GM18517 (cell line): ENCODE results near the gene ASB4.
"Not testable (repeated sequence)": the region's sequence is repeated elsewhere in the genome, so short reads cannot be mapped to it uniquely, and the experiment has no call there.

ENCODE experiments used
- ATAC-seq: cut with Tn5 transposase; IDR thresholded peaks from one replicate; pipeline ENCODE4 v1.9.1; 2021; ENCODE audit warnings: mild to moderate bottlenecking, moderate library complexity; ENCODE audit not compliant: unreplicated experiment

The ASB4 gene

DNA sequence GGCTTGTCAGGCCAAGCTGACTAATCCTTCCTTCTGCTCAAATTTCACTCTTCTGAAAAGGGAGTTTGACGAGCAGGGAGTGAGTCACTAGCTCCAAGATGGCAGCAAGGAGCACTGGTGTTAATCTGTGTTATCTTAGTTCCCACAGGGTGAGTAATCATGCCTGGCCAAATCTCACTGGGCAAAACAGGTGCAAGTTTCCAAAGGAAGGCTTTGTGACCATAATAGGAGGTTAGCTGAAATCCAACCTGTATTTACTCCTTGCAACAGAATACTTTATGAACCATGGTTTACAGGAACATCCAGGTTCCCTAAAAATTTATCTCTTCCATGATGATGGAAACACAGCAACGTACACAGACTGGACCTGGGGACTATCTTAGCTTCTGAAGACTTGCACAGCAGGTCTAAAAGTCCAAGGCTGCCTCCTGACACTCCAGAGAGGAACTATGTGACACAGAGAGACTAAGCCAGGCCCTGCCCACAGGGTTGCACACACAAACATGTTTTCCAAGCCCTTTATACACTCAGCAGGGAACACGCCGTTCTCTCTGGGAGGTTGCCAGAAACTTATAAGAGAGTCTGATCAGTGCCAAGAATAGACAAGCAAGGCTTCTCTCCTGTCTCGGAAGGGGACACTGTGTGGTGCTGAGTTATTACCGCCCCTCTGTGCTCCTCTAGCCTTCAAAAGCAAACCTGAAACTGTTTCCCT is 64.2 kb downstream of the ASB4 start:
- ATAC-seq, result no peak

DNA sequence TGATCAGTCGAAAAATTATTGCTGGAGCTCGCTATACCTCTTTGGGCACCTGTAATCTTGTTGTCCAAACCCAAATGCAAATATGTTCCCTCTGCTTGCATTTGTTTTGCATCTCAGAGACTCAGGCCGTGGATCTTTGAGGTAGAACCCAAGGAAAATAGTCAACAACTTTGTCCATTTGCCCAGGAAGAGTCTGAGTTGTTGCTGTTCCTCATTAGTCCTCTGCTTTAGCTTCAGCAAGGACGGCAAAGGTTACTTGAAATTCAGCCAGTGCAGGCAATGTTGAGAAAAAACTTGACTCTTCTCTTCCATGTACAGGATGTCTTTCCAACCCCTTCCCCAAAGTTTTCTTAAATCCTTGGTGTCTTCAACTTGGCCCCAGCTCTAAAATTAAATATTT is 64.8 kb downstream of the ASB4 start:
- no peak for ATAC-seq

DNA sequence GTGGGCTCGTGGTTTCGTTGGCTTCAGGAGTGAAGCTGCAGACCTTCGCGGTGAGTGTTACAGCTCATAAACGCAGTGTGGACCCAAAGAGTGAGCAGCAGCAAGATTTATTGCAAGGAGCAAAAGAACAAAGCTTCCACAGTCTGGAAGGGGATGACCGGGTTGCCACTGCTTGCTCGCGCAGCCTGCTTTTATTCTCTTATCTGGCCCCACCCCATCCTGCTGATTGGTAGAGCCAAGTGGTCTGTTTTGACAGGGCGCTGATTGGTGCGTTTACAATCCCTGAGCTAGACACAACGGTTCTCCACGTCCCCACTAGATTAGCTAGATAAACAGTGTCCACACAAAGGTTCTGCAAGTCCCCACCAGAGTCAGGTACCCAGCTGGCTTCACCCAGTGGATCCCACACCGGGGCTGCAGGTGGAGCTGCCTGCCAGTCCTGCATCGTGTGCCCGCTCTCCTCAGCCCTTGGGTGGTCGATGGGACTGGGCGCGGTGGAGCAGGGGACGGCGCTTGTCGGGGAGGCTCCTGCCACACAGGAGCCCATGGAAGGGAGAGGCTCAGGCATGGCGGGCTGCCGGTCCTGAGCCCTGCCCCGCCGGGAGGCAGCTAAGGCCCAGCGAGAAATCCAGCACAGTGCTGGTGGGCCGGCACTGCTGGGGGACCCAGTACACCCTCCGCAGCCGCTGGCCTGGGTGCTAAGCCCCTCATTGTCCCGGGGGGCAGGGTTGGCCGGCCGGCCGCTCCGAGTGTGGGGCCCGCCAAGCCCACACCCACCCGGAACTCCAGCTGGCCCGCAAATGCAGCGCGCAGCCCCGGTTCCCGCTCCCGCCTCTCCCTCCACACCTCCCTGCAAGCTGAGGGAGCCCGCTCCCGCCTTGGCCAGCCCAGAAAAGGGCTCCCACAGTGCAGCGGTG is 66.5 kb downstream of the ASB4 start:
- ATAC-seq, result not testable (repeated sequence)

DNA sequence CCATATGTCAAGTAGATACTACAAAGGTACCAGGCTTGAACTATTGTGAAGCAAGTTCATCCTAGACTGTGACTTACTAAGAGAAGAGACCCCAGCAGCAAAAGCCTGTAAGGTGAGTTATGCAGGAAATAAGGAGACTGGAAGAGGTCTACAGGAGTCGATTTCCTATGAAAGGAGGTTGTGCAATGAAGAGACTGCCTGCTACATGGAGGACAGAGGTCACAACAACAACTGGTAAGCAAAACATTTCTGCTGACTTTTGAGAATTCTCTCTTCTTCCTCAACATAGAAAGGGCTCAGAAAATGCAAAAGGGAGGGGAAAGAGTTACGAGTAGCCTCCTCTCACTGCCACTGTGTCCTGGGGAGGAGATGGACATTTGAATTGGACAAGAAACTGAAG is 68.2 kb downstream of the ASB4 start:
- ATAC-seq, result no peak

DNA sequence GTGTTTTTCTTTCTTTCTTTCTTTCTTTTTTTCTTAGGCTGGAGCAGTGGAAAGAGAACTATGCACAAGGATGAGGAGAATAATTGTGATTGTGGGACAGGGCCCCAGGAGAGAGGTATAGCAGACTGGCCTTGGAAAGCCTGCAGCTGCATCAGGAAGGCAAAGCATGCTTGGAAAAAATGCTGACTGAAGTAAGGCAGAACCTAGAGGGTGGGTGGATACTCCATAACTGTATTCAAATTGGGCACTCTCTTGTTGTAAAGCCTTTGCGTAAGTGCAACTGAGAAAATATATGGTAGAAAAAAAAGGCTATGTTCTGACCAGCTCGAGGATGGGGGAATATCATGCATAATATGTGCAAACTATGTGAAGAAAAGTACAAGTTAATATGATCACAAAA is 71.0 kb downstream of the ASB4 start:
- ATAC-seq, result no peak

DNA sequence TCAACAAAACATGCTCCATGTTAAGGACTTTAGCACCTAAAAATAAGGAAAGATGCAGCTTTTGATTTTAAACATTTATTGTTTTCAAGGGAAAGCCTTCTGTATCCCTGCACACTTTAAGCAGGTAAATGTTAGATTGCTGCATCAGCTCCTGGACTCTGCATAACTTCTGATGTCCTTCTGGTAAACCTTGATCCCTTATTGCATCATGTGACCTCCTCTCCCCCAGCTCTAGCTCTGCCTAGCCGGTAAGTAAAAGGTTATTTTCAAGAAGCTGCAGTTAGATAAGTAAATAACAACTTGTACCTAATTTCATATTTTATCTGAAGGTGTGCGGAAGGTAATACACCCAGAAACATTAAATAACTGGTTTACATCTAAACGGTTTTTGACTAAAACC is 73.1 kb downstream of the ASB4 start:
- ATAC-seq, result no peak

DNA sequence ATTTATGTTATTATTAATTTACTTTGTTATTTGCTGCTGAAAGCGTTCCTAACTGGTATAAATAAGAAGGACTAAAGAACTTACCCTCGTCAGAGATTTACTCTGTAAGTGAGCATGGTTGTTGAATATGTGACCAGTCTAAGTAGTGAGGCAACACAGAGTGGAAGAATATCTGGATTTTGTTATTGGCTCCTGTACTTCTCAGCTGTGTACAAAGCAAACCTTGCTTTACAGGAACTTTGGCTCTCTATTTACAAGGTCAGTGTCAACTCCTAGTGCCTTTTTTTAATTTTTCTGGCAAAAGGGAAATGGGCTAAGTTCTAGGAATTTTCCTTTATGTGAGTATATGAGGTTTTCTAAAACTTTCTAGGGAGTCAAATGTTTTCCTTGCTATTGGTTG is 74.9 kb downstream of the ASB4 start:
- no peak for ATAC-seq

DNA sequence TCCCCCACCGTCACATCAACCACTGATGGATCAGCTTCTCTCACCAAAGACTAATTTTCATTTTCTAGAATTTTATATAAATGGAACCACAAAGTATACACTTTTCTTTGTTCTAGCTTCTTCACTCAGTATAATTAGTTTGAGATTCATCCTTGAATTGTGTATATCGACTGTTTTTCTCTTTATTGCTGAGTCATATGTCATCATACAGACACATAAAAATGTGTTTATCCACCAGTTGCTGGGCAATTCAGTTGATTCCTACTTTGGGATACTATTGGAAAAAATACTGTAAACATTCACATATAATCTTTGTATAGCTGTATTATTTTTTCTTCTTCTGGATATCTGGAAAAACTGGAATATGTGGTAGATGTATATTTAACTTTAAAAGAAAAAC is 84.0 kb downstream of the ASB4 start:
- ATAC-seq, result no peak

DNA sequence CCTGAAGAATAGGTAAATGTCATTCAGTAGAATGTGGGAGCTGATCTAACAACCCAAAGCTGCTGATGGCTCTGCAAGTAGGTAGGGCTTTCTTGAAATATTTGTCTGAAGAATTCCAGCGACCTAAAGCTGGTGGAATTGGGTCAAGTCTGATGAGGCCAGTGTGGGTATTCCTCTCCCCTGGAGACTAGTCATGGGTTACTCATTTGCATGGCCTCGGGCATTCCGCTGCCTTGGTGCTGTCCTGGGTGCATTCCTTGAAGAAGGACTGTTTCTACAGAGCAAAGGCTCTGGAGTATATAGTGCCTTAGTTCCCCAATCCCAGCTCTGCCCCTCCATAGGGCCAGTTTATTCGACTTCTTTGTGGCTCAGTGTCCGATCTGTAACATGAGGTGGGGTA is 91.4 kb downstream of the ASB4 start:
- no peak for ATAC-seq

DNA sequence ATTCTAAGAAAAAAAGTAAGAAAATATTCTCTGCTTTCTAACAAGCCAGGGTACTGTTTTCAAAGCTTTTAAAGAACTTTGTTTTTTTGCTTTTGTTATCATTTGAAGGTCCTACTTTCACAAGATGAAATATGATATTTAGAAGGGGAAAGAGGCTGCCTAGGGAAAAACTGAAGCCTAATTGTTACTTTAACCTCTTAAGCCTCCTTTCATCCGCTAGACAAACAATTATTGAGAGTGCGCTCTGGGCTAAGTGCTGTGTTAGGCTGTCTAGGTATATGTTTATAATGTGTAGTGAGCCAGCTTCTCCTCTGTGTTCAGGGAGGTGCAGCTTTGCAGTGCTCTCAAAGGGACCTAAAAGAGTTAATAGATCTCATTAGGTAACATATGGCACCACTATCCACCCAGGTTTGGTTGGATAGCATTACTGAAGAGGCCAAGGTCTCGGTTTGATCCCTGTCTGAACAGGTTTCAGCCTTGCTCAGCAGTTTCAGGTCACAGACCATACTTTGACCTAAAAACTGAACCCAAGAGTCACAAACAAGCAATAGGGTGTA is 92.6 kb downstream of the ASB4 start:
- ATAC-seq, result no peak

DNA sequence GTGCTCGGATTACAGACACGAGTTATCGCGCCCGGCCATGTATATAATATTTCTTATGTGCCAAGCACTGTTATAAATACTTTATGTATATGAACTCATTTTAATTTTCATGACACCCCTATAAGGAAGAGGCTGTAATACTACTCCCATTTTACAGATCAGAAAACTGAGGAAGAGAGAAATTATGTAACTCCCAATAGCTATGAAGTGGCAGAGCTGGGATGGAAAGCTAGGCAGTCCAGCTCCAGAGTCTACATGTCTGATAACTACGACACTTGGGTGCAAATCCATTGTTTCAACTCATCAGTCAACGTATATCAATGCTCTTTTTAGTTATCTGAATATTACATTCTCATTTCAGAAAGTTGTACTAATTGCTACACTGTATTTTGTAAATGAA is 93.6 kb downstream of the ASB4 start:
- no peak for ATAC-seq

DNA sequence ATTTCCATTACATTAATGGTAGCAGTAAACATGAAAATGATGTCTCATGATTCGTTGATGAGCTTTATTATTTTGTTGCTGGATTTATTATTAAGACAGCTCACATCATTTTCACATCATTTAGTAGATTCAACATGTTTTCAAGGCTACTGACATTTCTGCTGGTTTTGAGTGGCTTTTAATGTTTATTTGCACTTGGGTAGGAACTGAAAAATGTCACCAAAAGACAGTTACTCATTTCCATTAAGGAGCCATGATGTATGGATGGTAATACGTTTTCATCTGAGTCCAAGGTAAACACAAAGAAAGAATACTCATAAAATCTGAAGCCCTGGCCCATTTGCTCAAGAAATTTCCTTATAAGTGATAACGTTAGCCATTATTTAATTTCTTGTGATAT is 95.7 kb downstream of the ASB4 start:
- ATAC-seq, result no peak

DNA sequence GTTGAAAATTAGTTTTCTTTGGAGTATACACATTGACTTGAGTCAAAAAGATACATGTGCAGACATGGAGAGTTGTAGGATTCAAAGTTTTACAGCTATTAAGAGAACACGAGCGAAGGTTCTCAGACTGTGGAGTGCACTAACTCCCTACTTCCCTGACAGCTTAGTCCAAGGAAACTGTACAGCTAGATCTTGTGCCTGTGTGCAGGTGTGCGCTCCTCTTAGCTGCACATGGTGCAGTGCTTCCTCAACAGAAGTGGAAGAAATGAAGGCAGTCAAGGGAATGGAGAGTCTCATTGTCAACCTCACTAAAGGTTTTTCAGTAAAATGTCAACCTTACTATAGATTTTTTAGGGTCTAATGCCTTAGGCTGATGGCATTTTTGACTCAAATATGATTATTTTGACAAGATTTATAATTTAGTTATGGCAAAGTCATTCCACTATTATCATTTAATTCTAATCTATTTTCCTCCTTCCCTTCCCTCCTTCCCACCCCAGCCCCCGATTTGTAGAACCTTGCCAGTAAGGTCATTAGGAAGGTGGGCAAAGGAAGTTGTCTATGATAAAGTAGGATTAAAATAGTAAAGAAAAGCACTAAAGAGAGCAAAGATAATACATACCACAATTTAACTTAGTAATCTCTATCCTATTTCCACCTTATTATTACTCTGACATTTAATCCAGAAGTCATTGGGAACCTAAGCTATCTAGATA is 97.0 kb downstream of the ASB4 start:
- no peak for ATAC-seq

DNA sequence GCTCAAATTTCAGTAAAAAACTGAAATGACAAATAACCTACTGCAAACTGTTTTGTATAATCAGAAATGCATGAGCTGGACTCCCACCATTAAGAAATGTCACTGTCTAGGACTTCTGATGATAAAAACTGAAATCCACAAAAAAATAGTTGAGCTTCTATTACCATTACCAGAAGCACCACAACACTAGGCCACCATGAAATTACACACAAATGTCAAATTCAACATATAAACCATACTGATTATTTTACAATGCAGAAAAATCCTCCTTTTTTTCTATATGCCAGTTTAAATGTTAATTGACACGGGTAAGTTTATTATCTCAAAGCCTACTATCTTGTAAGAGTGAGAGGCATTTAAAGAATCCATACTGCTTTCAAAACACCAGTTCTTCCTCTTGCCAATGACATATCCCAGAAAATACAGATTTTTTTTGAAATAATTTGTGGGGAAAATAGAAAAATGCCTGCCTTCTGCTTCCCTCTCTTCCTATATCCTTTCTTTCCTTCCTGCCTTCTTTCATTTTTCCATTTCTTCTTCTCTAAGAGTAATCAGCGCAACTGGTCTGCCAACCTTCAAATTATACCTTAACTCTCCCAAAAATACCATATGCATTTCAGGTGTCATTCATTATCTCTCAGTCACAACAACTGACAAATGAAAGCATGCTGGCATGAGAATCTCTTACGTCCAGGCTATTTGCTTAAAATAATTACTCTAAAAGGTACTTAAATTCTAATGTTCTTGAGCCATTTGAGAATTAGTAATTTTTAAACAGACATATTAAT is 98.3 kb downstream of the ASB4 start:
- ATAC-seq, result no peak

DNA sequence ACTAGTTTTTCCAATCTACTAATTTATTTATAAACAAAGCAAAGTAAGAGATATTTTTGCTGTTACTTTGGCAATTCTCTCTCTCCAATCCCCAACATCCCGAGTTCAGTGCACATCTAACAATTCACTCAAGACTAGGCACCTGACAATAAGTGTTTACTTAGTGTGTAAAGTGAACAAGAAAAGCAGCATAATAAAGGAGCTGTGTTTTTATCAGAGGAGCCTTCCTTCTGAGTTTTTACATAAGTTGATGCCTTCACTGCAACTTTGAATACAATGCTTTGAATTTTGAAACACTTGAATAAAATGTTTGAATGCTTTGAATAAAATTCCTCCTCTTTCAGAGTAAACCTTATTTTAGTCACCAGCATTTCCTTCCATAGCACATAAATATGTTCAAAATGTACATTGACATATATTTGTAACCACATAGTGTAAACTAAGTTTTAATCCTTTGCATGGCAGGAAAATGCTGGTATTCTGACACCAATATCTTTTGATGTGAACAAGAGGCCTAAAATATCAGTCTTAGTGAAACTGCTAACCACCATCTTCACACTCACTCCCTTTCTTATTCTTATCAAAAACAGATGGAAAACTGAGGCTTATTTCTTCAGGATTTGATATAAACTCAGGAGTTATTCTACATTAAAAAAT is 99.2 kb downstream of the ASB4 start:
- ATAC-seq, result no peak

DNA sequence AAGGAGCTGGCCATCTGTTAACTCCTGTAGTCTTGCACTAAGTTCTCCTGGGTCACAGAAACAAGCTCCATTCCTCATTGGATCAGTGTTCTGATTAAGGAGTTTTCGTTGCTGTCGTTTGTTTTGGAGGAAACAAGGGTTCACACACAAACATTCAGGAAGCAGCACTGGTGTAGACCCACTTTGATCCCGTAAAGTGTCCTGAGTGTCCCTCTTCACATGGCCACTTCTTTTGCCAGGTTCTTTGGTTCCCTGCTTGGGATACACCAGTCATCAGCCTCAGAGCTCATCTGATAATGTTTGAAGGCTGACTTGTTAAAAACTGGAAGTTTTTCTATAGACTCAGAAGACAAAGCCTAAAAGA is 99.7 kb downstream of the ASB4 start:
- ATAC-seq, result no peak

DNA sequence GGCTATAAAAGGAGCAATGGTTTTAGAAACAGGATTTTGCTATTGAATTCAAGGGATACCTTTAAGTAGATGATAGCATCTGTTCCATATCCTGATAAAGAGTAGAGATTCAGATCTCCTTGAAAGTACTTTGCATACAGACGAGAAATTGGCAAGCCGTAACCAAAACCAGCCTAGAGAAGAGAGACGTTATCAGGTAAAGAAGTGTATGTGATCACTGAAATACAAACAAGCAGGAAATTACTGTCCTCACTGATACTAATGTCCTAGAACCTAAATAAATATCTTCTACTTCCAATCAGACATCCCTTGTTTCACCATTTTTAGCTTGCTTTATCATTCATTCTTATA is 101.2 kb downstream of the ASB4 start:
- no peak for ATAC-seq

DNA sequence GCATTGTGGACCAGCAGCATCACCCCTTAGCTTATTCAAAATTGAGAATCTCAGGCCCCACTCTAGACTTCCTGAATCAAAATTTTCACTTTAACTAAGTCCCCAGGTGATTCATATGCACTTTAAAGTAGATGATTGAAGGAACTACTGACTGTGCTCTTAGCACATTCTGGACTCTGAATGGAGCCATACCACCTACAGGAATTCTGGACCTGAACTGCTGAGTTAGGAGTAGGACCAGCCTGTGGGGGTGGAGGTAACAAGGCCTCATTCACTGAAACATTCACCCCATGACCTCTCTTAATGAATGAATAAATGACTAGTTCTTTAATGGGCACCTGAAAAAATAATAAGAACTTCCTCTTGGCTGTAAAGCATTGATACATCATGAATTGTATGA is 103.3 kb downstream of the ASB4 start:
- ATAC-seq, result no peak

DNA sequence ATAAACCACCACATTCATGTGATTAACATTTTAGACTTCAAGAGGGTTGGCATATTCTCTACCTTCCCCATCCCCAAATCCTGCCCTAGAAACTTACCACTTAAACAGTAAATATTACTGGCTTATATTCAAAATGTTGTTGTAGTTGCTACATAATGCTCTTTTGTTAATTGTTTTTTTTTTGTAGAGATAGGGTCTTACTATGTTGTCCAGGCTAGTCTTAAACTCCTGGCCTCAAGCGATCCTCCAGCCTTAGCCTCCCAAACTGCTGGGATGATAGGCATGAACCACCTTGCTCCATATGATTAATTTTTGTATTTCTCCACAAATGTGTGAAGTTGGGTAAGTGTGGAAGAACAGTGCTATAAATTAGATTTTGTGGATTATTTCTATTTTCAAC is 104.0 kb downstream of the ASB4 start:
- ATAC-seq, result no peak
